Fibroblast of skin of abdomen (primary cell): Measurements from ENCODE around the gene B4GALT3. TPM values are rescaled to one million over a fixed set of nuclear protein-coding genes. Genes with fewer than 3 reads are reported as not detected.
"Not testable (repeated sequence)": the region's sequence is repeated elsewhere in the genome, so short reads cannot be mapped to it uniquely, and the experiment has no call there.

Experiments
- DNase-seq: peaks from one replicate; pipeline ENCODE4 v3.0.0-alpha.2; 2013
- polyA plus RNA-seq, 2 experiments: library from polyadenylated mRNA; unstranded; fragments of 120-200 nt; gene quantifications; one replicate each; pipeline ENCODE4 v1.2.1, GENCODE V29; 2013; ENCODE audit not compliant: insufficient read length in 2 of 2

B4GALT3 gene
- polyA plus RNA-seq (2013, experiment 1 of 2; ENCODE audit: insufficient read length) = 32.0 TPM
- polyA plus RNA-seq (2013, experiment 2 of 2; ENCODE audit: insufficient read length) = 34.4 TPM

DNA sequence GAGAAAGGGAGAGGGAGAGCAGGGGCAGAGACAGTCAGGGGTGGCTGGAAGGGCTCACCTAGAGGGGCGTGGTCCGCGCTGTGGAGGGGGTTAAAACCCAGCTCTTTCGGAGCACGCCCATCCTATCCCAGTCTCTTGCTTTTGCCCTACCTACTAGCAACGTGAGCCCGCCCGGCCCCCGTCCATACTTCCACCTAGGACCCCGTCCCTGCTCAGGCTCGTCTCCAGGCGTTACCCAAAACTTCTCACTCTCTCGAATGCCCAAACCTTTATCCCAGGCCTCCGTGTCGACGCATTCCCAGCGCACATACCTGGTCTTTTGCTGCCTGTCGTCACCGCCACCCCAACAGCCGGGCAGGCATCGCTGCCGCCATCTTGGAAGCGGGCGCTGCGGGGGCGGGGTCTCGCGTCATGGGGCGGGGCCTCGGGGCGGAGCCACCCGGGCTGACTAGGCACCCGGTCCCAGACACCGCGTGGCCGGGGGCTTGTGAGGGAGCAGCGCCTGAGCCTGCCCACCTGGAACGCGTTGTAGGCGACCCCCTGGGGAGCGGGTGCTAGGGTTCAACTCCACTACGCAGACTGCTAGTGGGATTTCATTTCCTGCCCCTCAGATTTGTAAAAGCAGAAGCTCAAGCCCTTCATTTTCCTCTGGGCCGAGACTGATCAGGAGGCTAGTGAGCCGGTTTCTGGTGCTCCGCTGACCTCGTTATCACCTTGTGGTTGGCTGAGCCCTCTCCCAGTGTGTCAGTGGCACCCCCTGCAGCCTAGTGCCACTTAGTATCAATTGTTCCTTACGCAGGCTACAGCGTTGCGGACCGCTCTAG, at the start of gene B4GALT3:
Gene B4GALT3, minus strand, starts transcription at position 396 of the 824 bp plus-strand sequence. CDS start 1,447 bp downstream, outside the sequence.
- peak; percentile 79 for DNase-seq

DNA sequence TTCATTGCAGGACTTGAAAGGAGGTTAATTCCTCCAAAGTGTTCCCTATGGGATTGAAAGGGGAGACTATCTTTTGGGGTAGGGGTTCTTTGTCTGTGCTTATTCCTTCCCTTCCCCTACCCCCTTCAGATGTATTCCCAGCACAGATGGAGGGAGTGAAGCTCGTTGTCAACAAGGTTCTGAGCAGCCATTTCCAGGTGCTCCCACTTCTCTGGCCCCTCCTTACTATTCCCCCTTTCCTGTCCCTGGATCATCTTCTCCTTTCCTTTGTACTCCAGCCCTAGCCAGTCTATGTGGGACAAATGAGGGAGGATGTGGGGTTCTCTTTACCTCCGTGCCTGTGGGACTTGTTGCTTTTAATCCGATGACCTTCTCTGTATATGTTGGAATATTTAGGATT, 49.5 kb upstream of the B4GALT3 start:
- DNase-seq = no peak

DNA sequence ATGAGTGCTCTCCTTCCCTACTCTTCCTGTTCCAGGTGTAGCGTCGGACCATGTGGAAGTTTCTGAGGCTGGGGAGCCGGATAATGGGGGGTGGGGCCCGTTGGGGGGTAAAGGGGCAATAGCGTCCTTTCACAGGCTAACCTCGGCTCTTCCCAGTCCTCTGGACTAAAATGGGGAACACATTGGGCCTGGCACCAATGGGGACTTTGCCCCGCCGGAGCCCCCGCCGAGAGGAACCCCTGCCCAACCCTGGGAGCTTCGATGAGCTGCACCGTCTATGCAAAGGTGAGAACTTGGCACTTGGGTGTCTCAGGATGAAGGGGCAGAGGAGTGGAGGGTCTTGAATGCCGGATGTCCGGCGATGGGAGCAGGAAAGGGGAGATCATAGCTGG, 49.0 kb upstream of the B4GALT3 start:
- DNase-seq = no peak

DNA sequence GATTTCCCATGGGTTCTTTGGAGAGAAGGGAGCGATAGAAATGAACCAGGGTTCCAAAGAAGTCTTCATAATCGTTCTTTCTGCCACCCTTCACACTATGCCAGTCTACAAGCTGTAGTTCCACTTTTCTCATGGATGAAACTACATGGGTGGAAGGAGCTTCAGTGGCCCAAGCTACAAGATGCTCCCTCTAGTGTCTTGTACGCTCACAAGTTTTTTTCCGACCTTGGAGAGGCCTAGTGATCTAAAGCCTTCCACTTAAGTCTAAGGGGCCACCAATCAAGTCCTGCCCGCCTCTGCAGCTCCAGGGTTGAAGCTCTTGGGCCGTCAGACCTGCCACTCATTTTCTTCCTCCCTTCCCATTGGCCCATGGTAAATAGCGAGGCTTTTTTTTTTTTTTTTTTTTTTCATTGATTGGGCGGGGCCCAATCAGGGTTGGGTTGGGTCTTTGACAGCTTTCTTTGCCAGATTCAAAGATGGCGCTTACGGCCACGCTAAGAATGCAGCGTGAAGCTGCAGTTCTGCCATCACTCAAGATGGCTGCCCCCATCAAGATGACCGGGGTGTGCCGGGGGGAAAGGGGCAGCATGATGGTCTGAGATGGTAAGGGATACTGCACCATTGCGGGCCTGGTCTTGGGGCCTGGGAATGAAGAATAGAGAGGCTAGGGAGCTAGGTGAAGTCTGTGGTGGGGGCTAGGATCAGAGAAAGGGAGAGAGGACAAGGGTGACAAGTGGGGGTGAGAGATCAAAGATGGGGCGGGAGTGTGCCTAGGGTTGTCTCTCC, 48.4 kb upstream of the B4GALT3 start, which contains the start of gene TOMM40L:
Gene TOMM40L, plus strand, starts transcription at position 527 of the 786 bp plus-strand sequence. CDS start 430 bp downstream, outside the sequence.
- DNase-seq = peak; percentile 100

DNA sequence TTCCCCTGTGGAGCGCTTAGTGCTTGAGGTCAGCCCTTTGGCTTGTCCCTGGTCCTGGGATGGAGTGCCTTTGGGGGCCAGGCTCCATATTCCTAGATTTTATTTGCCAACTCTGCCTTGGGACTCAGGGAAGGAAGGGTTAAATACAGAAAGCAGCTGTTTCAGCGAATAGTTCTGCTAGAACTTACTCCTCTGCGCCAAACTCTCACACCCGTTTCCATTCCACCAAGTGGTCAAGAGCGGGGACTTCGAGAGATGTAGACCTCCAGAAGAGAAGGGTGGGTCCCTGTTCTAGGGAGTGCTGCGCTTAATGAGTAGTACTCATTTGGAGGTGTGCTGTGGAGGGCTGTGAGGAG, 47.8 kb upstream of the B4GALT3 start:
- no peak for DNase-seq

DNA sequence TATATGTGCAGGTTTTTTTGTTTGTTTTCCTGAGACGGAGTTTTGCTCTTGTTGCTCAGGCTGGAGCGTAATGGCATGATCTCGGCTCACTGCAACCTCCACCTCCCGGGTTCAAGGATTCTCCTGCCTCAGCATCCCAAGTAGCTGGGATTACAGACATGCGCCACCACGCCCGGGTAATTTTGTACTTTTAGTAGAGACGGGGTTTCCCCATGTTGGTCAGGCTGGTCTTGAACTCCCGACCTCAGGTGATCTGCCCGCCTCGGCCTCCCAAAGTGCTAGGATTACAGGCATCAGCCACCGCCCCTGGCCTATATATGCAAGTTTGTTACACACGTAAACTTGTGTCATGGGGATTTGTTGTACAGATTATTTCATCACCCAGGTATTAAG, 47.4 kb upstream of the B4GALT3 start:
- not testable (repeated sequence) for DNase-seq

DNA sequence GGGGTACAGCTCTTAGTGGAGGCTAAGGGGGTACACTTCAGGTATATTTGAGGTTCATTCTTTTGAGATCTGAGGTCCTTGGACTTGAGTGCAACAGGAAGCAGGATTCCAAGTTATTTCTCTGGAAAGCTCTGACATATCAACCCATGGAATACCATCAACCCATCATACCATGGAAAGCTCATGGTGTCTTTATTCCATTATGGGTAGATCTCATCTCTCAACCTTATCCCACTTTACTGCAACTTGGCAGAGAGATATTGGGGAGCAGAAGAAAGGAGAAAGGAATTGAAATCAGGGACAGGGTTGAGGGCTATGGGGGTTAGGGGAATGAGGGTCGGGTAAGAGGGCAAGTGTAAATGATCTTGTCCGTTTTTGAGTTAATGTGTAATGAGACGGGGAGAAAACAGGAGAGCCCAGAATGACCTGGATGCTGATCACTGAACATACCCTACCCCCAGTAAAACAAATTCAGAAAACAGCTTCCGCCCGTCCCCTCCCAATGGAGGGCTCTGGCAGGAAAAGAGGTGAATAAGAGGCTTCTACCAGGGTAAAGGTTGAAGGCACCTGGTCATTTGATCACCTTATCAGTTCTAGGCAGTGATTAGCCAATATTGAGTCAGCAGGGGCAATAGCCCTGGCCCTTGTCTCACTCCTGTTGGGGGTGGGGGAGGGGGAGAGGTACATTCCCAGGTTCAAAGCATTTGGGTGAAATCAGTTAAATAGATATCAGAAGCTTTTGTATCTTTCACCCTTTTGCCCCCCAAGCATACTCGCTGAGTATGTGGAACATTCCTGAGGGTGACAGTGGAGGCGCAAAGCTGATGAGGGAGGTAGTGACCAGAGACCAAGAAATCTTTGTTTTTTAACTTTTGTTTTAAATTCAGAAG, 46.7 kb upstream of the B4GALT3 start:
- no peak for DNase-seq

DNA sequence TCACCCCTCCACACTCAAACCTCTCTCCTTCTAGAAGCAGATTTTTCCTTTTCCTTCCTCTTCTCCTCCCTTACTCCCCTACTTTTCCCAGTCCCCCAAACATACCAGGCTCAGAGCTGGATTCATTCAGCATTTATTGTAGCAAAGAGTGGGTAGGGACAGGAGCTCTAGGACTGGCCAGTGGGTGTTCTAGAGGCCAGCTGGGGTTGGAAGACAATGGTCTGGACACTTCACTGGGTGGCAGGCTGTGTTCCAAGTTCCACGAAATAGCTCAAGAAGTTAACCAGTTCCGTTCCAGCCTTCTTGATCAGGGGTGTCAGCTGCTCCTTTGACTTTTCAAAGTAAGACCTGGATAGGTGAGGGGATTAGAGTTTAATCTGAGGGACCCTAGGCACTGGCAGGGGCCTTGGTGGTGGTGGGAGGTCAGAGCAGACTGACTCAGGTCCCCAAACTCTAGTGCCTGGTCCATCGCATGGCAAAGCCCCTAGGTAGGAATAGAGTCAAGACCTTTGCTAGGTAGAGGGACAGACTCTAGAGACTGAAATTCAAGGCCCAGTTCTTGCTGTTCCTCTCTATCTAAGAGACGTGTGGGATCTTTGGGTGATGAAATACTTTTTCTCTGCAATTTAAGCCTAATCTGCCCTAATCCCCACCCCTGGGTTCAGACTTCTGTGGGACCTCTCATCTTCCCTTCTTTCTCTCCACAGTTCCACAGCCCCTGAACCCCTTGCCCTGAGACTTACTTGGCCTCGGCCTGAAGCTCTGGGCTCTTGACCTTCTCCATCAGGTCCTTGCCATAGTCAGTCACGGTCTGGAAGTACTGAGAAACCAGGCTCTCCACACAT, 45.1 kb upstream of the B4GALT3 start:
- DNase-seq = no peak

DNA sequence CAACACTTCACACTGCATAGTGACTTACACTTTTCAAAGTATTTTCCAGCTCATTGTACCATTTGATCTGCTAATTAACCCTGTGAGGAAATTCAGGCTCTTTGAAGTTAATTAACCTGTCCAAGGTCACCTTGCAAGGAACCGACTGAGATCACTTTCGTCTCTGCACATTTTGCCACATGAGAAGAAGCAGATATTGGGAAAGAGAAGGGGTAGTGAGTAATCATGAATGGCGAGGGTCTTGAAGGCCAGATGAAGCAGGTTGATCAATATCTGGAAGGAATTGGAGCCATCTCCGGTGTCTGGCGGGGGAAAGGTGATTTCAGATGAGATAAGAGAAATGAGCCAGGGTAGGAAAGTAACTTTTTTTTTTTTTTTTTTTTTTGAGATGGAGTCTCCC, 42.7 kb upstream of the B4GALT3 start:
- no peak for DNase-seq

DNA sequence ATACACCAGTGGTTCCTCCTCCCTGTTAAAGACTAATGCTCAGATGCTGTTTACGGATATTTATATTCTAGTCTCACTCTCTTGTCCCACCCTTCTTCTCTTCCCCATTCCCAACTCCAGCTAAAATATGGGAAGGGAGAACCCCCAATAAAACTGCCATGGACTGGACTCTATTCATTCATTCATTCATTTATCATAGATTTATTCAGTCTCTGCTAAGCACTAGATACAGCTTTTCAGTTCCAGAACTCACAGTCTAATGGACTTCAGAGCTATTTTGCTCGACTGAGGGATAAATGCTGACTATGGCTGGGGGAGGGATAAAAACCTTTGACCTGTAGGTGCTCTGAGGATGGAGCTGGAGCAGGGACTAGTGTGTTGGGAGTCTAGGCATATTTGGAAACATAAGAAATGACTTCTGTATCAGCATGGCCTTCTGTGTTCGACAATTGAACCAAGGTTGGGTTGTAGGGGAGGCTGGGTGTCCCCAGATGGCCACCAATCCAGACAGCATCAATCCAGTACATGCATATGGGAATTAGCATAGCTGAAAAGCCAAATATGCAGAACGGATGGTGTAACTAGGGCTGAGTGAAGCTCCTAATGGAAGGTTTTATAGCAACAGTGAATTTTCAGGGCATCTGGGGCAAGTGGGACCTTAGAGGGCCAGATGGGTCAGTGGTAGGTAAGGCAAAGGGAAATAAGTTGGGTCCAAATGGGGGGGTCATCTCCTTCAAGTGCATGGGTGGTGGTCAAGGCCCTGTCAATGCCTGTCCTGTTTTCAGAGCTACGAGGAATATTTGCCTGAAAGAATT, 42.0 kb upstream of the B4GALT3 start:
- DNase-seq = no peak

DNA sequence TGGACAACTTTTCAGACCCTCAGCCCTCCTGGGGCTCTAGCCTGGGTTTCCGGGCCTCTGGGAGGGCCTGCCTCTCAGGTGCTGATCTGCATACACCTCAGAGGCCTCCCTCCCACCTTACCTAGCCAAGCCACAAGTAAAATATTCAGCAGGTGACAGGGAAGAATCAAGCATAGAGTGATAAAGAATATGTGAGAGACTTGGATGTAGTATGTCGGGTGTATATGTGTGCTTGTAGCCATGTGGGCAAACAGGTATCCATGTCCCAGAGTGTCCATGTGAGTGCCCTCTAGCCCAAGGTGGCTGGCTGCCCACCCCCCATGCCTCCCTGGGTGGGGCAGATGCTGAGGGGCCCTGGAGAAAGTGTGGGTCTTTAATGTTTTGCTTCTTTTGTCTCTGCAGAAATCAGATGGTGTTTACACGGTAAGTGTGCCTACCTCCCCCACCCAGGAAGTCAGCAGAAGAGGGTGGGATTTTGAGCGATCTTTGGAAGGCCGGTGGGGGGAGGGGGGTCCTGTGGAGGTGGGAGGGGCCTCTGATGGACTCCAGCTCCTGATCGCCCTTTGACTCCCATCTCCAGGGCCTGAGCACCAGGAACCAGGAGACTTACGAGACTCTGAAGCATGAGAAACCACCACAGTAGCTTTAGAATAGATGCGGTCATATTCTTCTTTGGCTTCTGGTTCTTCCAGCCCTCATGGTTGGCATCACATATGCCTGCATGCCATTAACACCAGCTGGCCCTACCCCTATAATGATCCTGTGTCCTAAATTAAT, 41.2 kb upstream of the B4GALT3 start:
- DNase-seq = no peak

DNA sequence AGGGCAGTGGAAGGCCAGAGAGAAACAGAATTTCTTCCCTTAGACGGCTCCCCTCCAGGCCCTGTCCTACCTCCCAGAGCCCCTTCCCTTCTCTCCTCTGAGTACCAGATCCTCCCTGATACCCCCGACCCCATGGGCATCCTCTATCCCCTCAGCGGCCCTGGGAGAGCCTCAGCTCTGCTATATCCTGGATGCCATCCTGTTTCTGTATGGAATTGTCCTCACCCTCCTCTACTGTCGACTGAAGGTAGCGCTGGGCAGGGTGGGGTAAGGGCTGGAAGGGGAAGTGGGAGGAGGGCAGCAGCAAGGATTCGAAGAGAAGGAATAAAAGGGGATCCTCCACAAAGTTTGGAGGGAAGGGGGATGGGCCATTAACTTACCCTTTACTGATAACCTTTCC, 40.5 kb upstream of the B4GALT3 start:
- DNase-seq = no peak

DNA sequence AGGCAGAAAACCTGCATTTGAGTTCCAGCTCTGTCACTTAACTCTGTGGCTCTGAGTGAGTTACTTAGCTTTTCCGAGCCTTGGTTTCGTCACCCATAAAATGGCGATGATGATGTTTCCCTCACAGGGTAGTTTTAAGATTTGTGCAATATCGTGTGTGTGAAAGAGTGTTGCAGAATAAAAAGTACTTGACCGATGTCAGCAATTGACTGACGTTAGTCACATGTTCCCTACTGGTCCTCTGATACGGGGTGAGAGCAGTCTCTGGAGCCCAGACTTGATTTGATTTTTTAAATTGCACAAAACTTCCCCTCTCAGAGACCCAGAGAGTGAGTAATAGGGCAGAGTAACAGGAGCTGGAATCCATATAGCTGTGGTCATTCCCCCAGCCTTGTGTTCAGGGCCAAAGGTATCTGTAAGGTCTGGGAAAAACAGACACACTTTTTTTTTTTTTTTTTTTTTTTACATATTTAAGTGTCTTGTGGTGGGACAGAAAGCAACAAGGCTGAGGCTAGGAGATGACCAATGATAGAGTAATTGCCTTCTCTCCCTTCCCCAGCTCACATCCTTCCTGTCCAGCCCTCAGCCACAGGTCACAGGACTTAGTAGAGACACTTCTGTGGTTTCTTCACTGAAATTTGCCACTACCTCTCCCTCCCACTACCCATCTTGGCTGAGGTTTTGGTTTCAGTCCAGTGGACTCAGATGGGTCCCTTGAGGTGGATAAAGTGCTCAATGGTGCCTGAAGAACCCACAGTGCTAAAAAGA, 39.8 kb upstream of the B4GALT3 start:
- peak; percentile 48 for DNase-seq

DNA sequence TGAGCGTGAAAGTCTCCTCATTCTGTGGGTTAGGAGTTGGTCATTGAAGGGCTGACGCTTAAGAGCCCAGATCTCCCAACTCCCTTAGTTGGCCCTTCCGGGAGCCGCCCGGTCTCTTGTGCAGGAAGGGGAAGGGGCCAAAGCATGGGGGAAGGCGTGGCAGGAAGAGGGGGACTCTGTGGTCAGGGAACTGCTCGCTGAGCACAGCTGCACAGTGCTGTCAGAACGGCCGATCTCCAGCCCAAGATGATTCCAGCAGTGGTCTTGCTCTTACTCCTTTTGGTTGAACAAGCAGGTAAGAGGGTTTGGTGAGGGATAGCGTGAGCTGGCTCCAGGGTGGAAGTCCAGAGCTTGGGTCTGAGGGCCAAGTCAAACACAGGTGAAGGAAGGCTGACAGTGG, 37.8 kb upstream of the B4GALT3 start, which contains the start of gene FCER1G:
Gene FCER1G, plus strand, starts transcription at position 220 of the 400 bp plus-strand sequence. Its CDS starts 27 bp downstream, at position 247.
- no peak for DNase-seq

DNA sequence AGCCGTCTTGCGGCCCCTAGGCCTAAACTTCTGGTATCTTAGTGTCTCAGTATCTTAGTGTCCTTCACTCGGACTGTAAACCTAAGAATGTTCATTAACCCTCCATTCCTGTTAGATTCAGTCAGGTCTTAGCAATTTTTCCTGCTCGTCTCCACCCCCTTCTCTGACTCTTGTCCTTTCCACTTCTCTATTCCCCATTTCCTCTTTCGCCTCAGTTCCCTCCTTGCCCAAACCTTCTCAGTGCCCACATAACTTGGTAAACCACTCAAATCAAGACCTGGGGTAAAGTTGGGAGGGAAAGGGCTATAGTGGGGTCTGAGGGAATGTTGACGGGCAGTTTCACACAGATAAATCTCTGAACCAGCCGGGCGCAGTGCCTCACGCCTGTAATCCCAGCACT, 37.1 kb upstream of the B4GALT3 start:
- DNase-seq = no peak

DNA sequence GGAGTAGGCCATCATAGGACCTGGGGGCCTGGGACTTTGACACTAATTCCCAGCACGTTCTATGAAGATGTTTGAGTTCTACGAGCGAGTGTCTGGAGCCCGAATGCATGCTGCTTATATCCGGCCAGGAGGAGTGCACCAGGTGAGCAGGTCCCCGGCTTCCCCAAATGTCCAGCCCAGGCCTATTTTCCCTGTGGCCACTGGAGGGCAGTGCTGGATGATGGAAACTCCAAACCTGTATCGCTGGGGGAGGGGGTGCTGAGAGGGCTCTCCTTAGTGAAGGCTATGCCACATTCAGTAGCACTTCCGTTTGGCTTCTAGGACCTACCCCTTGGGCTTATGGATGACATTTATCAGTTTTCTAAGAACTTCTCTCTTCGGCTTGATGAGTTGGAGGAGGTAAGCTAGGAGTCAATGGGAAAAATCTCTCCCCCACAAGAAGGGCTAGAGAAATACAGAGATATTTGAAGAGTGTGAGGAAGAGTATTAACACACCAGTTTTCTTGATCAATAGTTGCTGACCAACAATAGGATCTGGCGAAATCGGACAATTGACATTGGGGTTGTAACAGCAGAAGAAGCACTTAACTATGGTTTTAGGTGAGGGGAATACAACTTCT, 32.6 kb upstream of the B4GALT3 start:
- peak; percentile 60 for DNase-seq

DNA sequence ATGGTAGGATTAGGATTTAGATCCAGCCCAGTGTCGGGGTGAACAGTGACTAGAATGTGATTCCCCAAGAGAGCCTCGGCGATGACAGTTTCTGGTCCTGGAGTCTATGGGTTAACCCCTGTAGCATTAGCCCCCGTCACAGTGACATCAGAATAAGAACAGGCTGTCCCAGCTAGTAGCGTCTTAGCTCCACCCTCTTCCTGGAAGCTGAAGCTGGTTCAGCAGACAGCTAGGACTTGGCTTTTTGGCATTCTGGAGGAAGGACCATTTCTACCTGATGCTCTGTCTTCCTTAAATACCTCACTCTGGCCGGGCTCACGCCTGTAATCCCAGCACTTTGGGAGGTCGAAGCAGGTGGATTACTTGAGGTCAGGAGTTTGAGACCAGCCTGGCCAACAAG, 29.9 kb upstream of the B4GALT3 start:
- DNase-seq = no peak

DNA sequence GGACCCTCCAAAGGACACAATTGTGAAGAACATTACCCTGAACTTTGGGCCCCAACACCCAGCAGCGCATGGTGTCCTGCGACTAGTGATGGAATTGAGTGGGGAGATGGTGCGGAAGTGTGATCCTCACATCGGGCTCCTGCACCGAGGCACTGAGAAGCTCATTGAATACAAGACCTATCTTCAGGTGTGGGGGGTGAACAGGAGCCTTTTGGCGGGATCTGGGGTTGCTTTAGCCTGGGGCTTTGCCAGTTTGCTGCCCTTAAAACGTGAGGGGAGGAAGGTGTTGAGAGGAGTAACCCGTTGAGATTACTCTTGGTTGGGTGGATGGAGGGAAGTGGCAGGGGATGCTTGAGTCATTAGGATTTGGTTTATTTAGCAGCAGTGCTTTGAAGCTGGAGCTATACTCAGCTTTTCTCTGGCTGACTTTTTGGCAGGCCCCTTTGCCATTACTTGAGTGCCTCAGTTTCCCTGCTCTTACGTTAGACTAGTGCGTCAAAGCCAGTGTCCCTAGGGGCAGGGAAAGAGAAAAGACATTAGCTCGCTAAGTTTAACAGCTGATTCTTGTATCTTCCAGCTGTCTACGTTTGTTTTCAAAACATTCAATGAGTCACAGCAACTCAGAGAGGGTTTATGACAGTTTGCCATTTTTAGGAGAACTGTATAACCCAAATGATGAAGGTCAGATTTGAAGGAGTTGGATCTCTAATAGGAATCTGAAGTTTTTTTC, 29.3 kb upstream of the B4GALT3 start:
- no peak for DNase-seq
